ENCODE results near the gene PRIMPOL. TPM values are rescaled to one million over a fixed set of nuclear protein-coding genes. Genes with fewer than 3 reads are reported as not detected.
"Not testable (repeated sequence)": the region's sequence is repeated elsewhere in the genome, so short reads cannot be mapped to it uniquely, and the experiment has no call there.

Gene PRIMPOL
- polyA plus RNA-seq, 1 donor from 2014 or later = 12.6 TPM

DNA sequence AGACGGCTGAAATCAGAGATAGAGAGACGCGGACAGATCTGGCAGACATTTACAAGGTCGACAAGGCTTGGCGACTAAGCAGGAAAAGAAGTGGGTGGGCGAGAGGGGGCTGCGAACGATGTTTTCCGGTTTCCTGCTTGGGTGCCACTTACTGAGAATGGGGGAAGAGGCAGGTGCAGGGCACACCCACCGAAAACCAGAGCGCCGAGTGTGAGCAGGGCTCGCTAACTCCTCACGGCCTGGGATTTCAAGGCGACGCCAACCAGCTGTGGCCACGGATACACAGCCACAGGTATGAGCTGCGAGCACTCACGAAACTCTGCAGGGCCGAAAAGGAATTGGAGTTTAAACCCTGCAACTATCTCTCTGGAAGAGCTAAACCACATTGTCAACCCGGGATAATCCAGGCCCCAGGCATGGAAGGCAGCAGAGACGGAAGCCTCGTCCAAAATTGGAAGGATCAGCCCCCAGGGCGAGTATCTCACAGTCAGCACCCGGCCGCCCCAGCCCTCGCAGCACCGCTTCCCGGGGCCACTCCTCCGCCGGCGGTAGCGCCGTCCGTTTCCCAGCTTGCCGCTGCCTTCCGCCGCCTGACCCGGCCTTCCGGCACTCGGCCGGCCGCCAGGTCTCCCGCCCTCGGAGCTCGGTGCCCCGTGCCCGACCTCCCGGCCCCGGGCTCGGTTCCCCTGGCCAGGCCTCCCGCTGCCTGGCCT lies 1.1 kb upstream of the PRIMPOL start:
- peaks cover 33 to 48% (median 42%) of the 10 kb centered on the region in 3 donors for H3K4me1 Mint-ChIP-seq
- no peaks in the 10 kb centered on the region for H3K27me3 Mint-ChIP-seq
- no peaks in the 10 kb centered on the region for H3K9me3 Mint-ChIP-seq
- peaks cover 10% of the 10 kb centered on the region for H3K36me3 Mint-ChIP-seq
- H3K4me3 Mint-ChIP-seq = peak overlapping the region; percentile 92 to 97 (median 96)
- peak overlapping the region; percentile 57 to 98 (median 96) for H3K27ac Mint-ChIP-seq

- H3K4me3 Mint-ChIP-seq = peak overlapping the region; percentile 90 to 97 (median 95)
- H3K9me3 Mint-ChIP-seq = no peaks in the 10 kb centered on the region
- H3K27ac Mint-ChIP-seq = peak overlapping the region; percentile 75 to 94 (median 92)
- H3K36me3 Mint-ChIP-seq = peaks cover 11% of the 10 kb centered on the region
- peaks cover 33 to 40% (median 37%) of the 10 kb centered on the region in 3 donors for H3K4me1 Mint-ChIP-seq
- H3K27me3 Mint-ChIP-seq = no peaks in the 10 kb centered on the region
Observed at GRCh38 chr4:184649971-184650855, 675 bp downstream of the PRIMPOL start.

DNA sequence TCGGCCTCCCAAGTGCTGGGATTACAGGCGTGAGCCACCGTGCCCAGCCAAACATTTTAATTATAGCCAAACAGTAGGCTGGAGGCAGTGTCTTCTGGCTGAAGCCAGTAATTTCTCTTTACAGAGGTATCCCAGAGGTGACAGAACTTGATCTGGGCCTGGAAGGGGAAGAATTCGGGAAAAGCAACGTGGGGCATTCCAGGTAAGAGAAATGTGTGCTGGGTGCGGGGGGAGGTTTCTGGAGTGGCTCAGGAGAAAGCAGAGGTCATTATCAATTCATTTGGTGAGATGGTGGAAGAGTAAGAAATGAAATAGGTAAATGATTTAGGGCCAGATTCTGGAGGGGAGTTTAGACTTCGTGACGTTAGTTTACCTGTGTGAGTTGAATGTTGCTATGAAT lies 2.4 kb downstream of the PRIMPOL start:
- Mint-ChIP-seq H3K27me3 (no peaks in the 10 kb centered on the region), H3K27ac (peak overlapping the region in 1 of 3 donors; percentile 80), H3K4me3 (peak overlapping the region in 2 of 4 donors; percentile 7 to 13)

GRCh38 chr4:184652681-184653080 lies 3.1 kb downstream of the PRIMPOL start:
- not testable (repeated sequence) for H3K27ac Mint-ChIP-seq, H3K36me3 Mint-ChIP-seq, H3K27me3 Mint-ChIP-seq, H3K4me3 Mint-ChIP-seq, H3K9me3 Mint-ChIP-seq
- H3K4me1 Mint-ChIP-seq = peaks cover 26 to 36% (median 30%) of the 10 kb centered on the region in 3 donors

More for the DNA sequence above, 2.4 kb downstream of the PRIMPOL start:
- Mint-ChIP-seq H3K9me3 (no peaks in the 10 kb centered on the region), H3K4me1 (peaks cover 23 to 36% (median 32%) of the 10 kb centered on the region in 3 donors), H3K36me3 (peaks cover 7% of the 10 kb centered on the region)

DNA sequence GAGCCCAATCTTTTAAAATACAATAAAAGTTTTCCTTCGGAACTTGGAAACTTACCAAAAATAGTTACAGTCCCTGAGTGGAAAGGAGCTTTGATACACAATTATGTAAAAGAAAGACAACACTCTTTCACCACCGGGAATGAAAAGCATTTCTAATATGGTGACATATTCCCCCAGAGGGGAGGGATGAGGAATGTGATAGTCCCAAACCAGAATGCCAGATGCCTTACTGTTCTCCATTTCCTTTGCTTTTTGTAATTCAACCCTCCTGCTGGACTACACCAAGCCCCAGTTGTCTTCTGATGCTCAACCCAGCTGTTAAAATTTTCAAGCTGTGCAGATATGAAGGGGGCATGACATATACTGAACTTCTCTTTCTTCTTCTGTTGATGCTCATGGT lies 4.1 kb downstream of the PRIMPOL start:
- no peaks in the 10 kb centered on the region for H3K9me3 Mint-ChIP-seq
- peak overlapping the region in 1 of 3 donors; percentile 35 for H3K27ac Mint-ChIP-seq
- peaks cover 7% of the 10 kb centered on the region for H3K36me3 Mint-ChIP-seq
- peaks cover 19 to 29% (median 22%) of the 10 kb centered on the region in 3 donors for H3K4me1 Mint-ChIP-seq
- H3K4me3 Mint-ChIP-seq = peak overlapping the region in 1 of 4 donors; percentile 82
- no peaks in the 10 kb centered on the region for H3K27me3 Mint-ChIP-seq

DNA sequence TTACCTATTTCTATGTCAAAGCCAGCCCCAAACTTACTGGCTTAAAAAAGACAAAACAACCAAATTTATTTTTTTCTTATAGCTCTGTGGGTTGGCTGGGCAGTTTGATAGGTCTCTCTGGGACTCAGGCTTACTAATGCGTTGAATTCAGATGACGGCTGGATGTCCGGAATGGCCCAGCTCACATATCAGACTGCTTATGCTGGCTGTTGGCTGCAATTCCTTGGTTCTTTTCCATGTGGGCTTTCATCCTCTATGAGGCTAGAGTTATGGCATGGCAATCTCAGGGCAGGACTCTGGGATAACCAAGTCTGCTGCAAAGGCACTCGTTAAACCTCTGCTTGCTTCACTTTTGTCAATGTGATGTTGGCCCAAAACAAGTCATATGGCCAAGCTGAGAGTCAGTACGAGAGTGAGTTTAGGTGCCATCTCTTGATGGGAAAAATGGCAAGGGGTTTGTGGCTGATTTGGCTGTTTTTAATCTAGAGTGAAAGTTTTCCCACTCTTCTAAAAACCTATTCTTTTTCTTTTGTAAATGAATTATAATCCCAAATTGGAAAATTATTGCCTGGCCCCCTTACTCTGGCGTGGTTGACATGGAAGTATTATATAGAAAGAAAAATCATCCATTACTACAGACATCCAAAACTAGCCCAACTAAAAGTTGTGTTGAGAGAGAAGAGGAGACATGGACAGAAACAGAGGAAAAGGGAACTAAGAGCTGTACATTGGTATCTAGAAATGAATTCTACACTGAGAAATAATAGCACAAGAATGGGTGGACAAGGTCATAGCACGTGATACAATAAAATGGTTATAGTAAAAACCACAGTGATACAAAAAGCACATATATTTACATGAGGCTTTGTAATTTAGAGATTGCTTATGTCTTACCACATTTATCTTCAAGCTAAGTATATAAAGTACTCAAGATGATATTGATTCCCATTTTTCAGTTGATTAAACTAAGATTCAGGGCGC lies 6.6 kb downstream of the PRIMPOL start:
- Mint-ChIP-seq H3K36me3 (peaks cover 7% of the 10 kb centered on the region), H3K4me3 (no peak overlapping the region), H3K4me1 (peaks cover 13 to 19% (median 13%) of the 10 kb centered on the region in 3 donors), H3K27ac (no peak overlapping the region), H3K9me3 (no peaks in the 10 kb centered on the region), H3K27me3 (no peaks in the 10 kb centered on the region)

DNA sequence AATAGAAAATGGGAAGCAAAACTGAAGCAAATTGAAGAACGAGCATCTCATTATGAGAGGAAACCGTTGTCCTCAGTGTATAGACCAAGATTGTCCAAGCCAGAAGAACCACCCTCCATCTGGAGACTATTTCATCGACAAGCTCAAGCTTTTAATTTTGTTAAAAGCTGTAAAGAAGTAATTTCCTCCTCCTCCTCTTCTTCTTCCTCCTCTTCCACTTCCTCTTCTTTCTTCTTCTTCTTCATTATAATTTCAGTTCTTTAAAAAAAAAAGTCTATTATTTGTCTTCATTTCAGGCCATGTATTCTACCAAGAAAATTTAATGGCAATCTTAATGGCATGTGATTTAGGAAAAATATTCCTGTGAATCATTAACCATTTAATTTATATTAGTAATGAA lies 7.6 kb downstream of the PRIMPOL start:
- H3K4me3 Mint-ChIP-seq = no peak overlapping the region
- H3K4me1 Mint-ChIP-seq = peaks cover 12 to 19% (median 13%) of the 10 kb centered on the region in 3 donors
- H3K27me3 Mint-ChIP-seq = no peaks in the 10 kb centered on the region
- H3K36me3 Mint-ChIP-seq = peaks cover 7% of the 10 kb centered on the region
- no peak overlapping the region for H3K27ac Mint-ChIP-seq
- H3K9me3 Mint-ChIP-seq = no peaks in the 10 kb centered on the region

- peaks cover 11 to 19% (median 13%) of the 10 kb centered on the region in 3 donors for H3K4me1 Mint-ChIP-seq
- not testable (repeated sequence) for H3K9me3 Mint-ChIP-seq, H3K27ac Mint-ChIP-seq, H3K27me3 Mint-ChIP-seq, H3K36me3 Mint-ChIP-seq, H3K4me3 Mint-ChIP-seq
Observed at GRCh38 chr4:184657820-184658219, 8.3 kb downstream of the PRIMPOL start.

DNA sequence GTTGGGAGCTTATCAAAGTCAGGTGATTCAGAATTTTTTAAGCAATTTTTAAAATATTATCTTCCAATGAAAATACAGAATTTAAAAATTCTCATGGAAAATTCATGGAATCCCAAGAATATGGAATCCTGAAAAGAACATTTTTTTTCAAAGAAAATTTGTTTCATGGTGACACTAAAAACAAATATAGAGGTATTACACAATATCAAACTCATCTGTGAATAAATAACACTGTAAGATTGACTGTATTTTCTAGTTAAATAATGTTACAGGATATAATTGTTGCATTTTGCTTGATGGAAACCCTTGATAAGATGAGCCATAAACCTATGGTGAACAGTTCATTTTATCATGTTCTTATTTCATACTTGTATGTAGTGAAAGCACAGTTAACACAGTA lies 11.4 kb downstream of the PRIMPOL start:
- no peak overlapping the region for H3K4me3 Mint-ChIP-seq
- peaks cover 5% of the 10 kb centered on the region for H3K36me3 Mint-ChIP-seq
- no peaks in the 10 kb centered on the region for H3K9me3 Mint-ChIP-seq
- peaks cover 11 to 14% (median 11%) of the 10 kb centered on the region in 3 donors for H3K4me1 Mint-ChIP-seq
- H3K27me3 Mint-ChIP-seq = no peaks in the 10 kb centered on the region
- no peak overlapping the region for H3K27ac Mint-ChIP-seq

DNA sequence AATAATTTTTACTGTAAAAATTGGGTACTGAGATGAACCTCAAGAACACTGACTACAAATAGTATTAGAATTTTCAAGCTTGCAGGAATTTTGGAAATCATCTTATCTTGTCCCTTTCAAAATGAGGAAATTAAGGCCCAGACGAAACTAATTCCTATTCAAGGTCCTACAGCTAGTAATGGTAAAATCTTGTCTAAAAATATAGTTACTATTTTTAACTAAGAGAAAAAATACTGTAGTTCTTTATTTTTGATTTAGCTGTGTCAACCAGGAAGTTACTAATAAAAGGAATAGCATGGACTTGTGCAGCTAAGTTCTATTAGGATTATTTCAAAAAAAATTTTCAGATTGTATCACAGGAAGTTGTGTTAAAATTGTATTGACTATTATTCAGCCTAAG lies 12.7 kb downstream of the PRIMPOL start:
- Mint-ChIP-seq H3K36me3 (peaks cover 5% of the 10 kb centered on the region), H3K4me1 (peaks cover 3 to 5% (median 4%) of the 10 kb centered on the region in 3 donors), H3K9me3 (no peaks in the 10 kb centered on the region), H3K27ac (no peak overlapping the region), H3K4me3 (no peak overlapping the region), H3K27me3 (no peaks in the 10 kb centered on the region)

GRCh38 chr4:184664445-184665210 lies 15.1 kb downstream of the PRIMPOL start:
- Mint-ChIP-seq H3K4me1 (peaks cover 11 to 16% (median 12%) of the 10 kb centered on the region in 3 donors), H3K27me3 (no peaks in the 10 kb centered on the region), H3K4me3 (no peak overlapping the region), H3K36me3 (peaks cover 15% of the 10 kb centered on the region), H3K9me3 (no peaks in the 10 kb centered on the region), H3K27ac (no peak overlapping the region)

DNA sequence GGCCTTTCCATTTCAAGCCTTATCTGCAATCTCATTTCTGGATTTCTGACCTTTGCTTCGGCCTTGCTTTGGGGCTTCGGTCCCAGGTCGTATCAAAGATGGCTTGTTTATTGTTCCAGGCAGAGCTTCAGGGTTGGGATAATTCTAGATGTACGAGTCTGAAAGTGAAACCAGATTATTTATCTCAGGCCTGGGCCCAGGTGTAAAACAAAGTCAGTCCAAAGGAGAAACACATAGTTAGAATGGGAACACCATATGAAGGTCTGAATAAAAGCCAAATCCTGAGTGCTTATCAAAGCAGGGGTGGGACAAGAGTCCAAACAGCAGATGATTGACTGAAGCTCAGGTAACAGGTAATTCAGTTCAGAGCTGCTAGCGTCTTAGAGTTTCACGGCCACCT lies 17.1 kb downstream of the PRIMPOL start:
- Mint-ChIP-seq H3K4me3 (no peak overlapping the region), H3K4me1 (peaks cover 12 to 18% (median 13%) of the 10 kb centered on the region in 3 donors), H3K9me3 (no peaks in the 10 kb centered on the region), H3K36me3 (peaks cover 15% of the 10 kb centered on the region), H3K27me3 (no peaks in the 10 kb centered on the region), H3K27ac (no peak overlapping the region)

GRCh38 chr4:184668096-184668495 lies 18.6 kb downstream of the PRIMPOL start:
- H3K4me3 Mint-ChIP-seq = peak overlapping the region in 1 of 4 donors; percentile 76
- H3K4me1 Mint-ChIP-seq = peaks cover 11 to 17% (median 12%) of the 10 kb centered on the region in 3 donors
- H3K9me3 Mint-ChIP-seq = no peaks in the 10 kb centered on the region
- no peak overlapping the region for H3K27ac Mint-ChIP-seq
- peaks cover 15% of the 10 kb centered on the region for H3K36me3 Mint-ChIP-seq
- H3K27me3 Mint-ChIP-seq = no peaks in the 10 kb centered on the region

Data from IgD-negative memory B cell (primary cell).